G401 (cell line): ENCODE measurements around the gene NLRP2B. TPM values are rescaled to one million over a fixed set of nuclear protein-coding genes. Genes with fewer than 3 reads are reported as not detected.
"Not testable (repeated sequence)": the region's sequence is repeated elsewhere in the genome, so short reads cannot be mapped to it uniquely, and the experiment has no call there.

Experiments
- DNase-seq: peaks from one replicate; pipeline ENCODE4 v3.0.0-alpha.2; 2015; ENCODE audit warnings: low spot score
- in situ Hi-C: cut with HindIII; loops from 2 replicates; pipeline ENCODE4 v1.10.0; 2016; ENCODE audit warnings: low sequenced_read_pairs, mixed read lengths
- total RNA-seq: library from RNA; depleted of rRNA; stranded (reverse); fragments of >200 nt; shearing (Covaris generic); gene quantifications from 2 replicates; pipeline ENCODE4 v1.2.3, GENCODE V29; 2014; rRNA removed

The NLRP2B gene
- not detected in 2 replicates for total RNA-seq

GRCh38 chrX:57680160-57680559 lies at the start of gene NLRP2B:
TSS of gene NLRP2B (minus strand) at chrX:57680260.
- DNase-seq, result no peak
- in situ Hi-C loops, result no loop called here

DNA sequence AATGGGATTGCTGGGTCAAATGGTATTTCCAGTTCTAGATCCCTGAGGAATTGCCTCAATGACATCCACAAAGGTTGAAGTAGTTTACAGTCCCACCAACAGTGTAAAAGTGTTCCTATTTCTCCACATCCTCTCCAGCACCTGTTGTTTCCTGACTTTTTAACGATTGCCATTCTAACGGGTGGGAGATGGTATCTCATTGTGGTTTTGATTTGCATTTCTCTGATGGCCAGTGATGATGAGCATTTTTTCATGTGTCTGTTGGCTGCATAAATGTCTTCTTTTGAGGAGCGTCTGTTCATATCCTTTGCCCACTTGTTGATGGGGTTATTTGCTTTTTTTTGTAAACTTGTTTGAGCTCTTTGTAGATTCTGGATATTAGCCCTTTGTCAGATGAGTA lies 45.9 kb upstream of the NLRP2B start:
- in situ Hi-C loops, DNase-seq: not testable (repeated sequence)

GRCh38 chrX:57681341-57681740 lies 1.3 kb upstream of the NLRP2B start:
- no peak for DNase-seq
- in situ Hi-C loops, result no loop called here

DNA sequence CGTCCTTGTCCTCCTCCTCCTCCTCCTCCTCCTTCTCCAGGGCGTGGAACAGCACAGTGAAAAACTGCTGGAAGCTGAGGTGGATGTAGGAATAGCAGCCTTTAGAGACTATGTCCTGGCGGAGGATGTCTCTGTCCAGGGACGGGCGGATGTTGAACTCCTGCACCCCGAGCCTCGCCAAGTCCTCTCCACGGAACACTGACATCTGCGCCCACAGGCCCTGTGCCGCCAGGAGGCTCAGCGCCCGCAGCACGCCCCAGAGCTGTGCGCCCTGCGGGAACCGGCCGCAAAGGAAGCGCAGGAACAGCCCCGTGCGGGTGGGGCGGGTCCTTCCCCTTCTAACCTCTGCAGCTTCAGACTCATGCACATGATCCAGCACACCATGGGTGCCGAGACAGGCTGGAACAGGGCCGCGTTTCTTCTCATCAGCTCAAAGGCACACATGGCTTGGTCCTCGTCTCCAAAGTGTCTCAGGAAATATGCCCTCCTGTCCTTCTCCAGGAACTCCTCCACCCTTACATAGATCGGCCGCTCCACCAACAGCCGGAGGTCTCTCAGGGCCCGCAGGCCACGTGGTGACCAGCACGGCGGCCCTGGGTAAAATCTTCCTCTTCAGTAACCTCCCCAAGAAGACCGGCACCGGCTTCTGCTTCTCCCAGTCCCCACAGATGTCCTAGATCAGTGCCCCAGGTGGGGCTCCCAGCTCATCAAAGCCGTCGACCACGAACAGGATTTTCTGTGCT lies 1.2 kb downstream of the NLRP2B start:
- in situ Hi-C loops, result no loop called here
- no peak for DNase-seq

DNA sequence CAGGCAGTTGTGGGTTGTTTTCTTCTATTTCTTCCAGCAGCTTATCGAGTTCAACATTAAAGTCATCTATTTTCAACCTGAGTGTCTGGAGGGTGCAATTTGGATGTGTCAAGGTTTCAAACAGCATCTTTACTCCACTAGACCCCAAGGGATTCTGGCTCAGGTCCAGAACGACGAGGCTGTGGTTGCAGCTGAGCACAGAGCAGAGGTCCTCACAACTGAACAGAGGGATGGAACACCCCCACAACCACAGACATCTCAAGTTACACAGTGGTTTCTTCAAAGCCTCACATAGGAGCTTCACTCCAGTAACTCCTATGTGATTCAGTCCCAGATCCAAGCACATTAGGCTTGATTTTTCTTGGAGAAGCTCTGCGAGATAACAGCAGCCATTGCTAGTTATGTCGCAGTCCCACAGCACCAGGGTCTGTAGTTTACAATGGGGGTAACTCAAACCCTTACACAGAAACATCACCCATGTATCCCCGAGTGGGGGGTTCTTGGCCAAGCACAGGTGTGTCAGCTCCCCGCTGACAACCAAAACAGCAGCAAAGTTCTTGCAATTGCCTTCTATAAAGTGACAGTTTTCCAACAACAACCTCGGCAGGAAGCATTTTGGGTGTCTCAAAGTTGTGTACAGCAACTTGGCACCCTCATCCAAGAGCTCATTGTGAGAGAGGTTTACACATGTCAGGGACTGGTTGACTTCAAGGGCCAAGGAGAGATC lies 2.8 kb downstream of the NLRP2B start:
- in situ Hi-C loops, result no loop called here

DNA sequence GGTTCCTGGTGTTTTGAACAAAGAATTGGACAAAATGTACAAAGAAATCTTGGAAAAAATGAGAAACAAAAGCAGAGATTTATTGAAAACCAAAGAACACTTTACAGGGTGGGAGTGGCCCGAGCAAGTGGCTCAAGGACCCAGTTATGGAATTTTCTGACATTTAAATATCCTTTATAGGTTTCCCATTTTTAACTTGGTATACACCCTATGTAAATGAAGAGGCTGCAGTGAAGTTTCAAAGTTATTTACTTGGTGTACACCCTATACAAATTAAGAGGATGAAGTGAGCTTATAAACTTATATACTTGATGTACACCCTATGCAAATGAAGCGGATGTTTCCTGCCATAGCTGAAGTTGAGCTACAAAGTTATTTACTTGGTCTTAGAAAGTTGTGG lies 4.7 kb downstream of the NLRP2B start:
- no peak for DNase-seq
- in situ Hi-C loops, result no loop called here

More for the DNA sequence above, 2.8 kb downstream of the NLRP2B start:
- no peak for DNase-seq

DNA sequence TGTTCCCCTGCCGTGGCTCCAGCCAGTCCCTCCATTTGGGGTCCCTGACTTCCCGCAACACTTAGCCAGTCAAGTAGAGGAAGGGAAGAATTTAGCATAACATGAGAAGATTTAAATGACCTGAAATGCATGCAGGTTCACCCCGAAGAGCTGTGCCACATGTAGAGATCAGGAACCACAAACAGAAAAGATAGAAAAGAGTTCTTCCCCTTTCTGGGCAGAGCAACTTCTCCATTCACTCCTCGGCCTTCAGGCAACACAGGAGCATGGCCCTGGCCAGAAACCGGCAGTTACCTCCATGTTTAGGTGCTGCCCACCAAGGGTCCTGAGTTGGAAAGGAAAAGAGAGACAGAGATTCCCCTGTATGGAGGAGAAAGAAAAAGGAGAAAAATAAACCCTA lies 5.2 kb downstream of the NLRP2B start:
- in situ Hi-C loops, result no loop called here

GRCh38 chrX:57669961-57670360 lies 10.1 kb downstream of the NLRP2B start:
- in situ Hi-C loops, result no loop called here

More for the DNA sequence above, 5.2 kb downstream of the NLRP2B start:
- DNase-seq, result no peak

DNA sequence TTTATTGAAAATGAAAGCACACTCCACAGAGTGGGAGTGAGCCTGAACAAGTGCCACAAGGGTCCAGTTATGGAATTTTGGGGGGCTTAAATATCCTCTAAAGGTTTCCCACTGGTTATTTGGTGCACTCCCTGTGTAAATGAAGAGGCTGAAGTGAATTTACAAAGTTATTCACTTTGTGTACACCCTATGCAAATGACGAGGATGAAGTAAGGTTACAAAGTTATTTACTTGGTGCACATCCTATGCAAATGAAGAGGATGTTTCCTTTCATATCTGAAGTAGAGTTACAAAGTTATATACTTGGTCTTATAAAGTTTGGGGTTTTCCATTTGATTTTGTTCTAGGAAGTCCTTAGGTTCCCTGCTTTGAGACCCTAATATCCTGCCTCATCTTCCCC lies 13.1 kb downstream of the NLRP2B start:
- no peak for DNase-seq
- in situ Hi-C loops, result no loop called here

More at GRCh38 chrX:57669961-57670360, 10.1 kb downstream of the NLRP2B start:
- no peak for DNase-seq

GRCh38 chrX:57655065-57655464 lies 25.0 kb downstream of the NLRP2B start:
- in situ Hi-C loops, result no loop called here

DNA sequence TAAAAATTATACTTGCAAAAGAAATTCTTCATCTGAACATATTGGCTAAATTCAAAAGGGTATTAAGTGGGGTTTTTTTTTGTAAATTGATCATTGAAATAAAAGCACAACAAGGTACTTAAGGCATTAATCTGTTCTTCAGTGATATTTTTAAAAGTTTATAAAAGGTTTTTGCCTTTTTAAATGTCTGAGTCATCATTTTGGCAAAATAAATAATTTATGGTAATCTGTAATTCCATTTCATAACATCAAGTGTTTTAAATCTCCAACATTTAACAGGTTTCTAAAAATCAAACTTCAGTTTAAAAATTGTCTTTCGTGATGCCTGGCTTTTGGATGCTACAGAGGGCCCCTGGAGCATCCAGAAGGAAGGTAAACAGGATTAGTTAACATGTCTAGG lies 27.4 kb downstream of the NLRP2B start:
- in situ Hi-C loops, result no loop called here
- no peak for DNase-seq

More at GRCh38 chrX:57655065-57655464, 25.0 kb downstream of the NLRP2B start:
- DNase-seq, result no peak

GRCh38 chrX:57651169-57651919 lies 28.7 kb downstream of the NLRP2B start:
- in situ Hi-C loops, result no loop called here
- DNase-seq, result no peak

- DNase-seq, result no peak
- in situ Hi-C loops, result no loop called here
Observed at GRCh38 chrX:57647020-57647419, 33.0 kb downstream of the NLRP2B start.

- DNase-seq, result no peak
- in situ Hi-C loops, result no loop called here
Observed at GRCh38 chrX:57643698-57644097, 36.4 kb downstream of the NLRP2B start.

- no peak for DNase-seq
- in situ Hi-C loops, result no loop called here
Observed at GRCh38 chrX:57641338-57641737, 38.7 kb downstream of the NLRP2B start.

GRCh38 chrX:57640674-57641016 lies 39.4 kb downstream of the NLRP2B start:
- DNase-seq, result no peak
- in situ Hi-C loops, result no loop called here

DNA sequence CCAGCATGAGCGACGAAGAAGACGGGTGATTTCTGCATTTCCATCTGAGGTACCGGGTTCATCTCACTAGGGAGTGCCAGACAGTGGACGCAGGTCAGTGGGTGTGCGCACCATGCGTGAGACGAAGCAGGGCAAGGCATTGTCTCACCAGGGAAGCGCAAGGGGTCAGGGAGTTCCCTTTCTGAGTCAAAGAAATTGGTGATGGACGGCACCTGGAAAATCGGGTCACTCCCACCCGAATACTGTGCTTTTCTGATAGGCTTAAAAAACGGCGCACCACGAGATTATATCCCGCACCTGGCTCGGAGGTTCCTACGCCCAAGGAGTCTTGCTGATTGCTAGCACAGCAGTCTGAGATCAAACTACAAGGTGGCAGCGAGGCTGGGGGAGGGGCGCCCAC lies 50.6 kb downstream of the NLRP2B start:
- in situ Hi-C loops, DNase-seq: not testable (repeated sequence)
